Measurements from ENCODE around the gene CUBN.

The CUBN gene

GRCh38 chr10:16943295-16944285 is 186.0 kb downstream of the CUBN start:
- peak; percentile 54 for DNase-seq

GRCh38 chr10:16942381-16943078 is 187.1 kb downstream of the CUBN start:
- no peak for DNase-seq

GRCh38 chr10:16941870-16942269 is 187.7 kb downstream of the CUBN start:
- DNase-seq: peak; percentile 73

- DNase-seq: no peak
Measured at GRCh38 chr10:16941067-16941466, 188.5 kb downstream of the CUBN start.

- no peak for DNase-seq
Measured at GRCh38 chr10:16938952-16939351, 190.7 kb downstream of the CUBN start.

GRCh38 chr10:16934461-16934860 is 195.2 kb downstream of the CUBN start:
- no peak for DNase-seq

GRCh38 chr10:16933783-16934182 is 195.8 kb downstream of the CUBN start:
- no peak for DNase-seq

GRCh38 chr10:16931930-16932329 is 197.7 kb downstream of the CUBN start:
- DNase-seq: no peak

GRCh38 chr10:16930540-16930939 is 199.1 kb downstream of the CUBN start:
- DNase-seq: no peak

GRCh38 chr10:16929069-16929468 is 200.5 kb downstream of the CUBN start:
- DNase-seq: no peak

GRCh38 chr10:16927546-16927945 is 202.1 kb downstream of the CUBN start:
- DNase-seq: peak; percentile 44

GRCh38 chr10:16923726-16924125 is 205.9 kb downstream of the CUBN start:
- DNase-seq: no peak

GRCh38 chr10:16923309-16923708 is 206.3 kb downstream of the CUBN start:
- DNase-seq: no peak

- no peak for DNase-seq
Measured at GRCh38 chr10:16919121-16919982, 210.3 kb downstream of the CUBN start.

- DNase-seq: no peak
Measured at GRCh38 chr10:16916496-16916895, 213.1 kb downstream of the CUBN start.

- no peak for DNase-seq
Measured at GRCh38 chr10:16915300-16915699, 214.3 kb downstream of the CUBN start.

- no peak for DNase-seq
Measured at GRCh38 chr10:16913266-16913665, 216.3 kb downstream of the CUBN start.

- DNase-seq: no peak
Measured at GRCh38 chr10:16910793-16911164, 218.8 kb downstream of the CUBN start.

GRCh38 chr10:16909961-16910792 is 219.4 kb downstream of the CUBN start:
- DNase-seq: peak; percentile 48

- DNase-seq: peak; percentile 86
Measured at GRCh38 chr10:16909271-16909767, 220.3 kb downstream of the CUBN start.

GRCh38 chr10:16907687-16908086 is 221.9 kb downstream of the CUBN start:
- no peak for DNase-seq

- DNase-seq: peak; percentile 97
Measured at GRCh38 chr10:16905320-16905719, 224.3 kb downstream of the CUBN start.
